Measurements from ENCODE around the gene TRPM3. TPM values are rescaled to one million over a fixed set of nuclear protein-coding genes. Genes with fewer than 3 reads are reported as not detected.
A peak's percentile ranks its signal among the peaks of the same experiment; 100 is the strongest.

TRPM3 gene
- total RNA-seq, 1 experiment from 2014 or later, result 0.03 TPM

GRCh38 chr9:70945301-70945700 lies 176.1 kb downstream of the TRPM3 start:
- no peak for DNase-seq (ENCODE audit: low read depth in 1 of 2, low spot score in 2 of 2)
- no peaks in the 10 kb centered on the region for H3K27me3 ChIP-seq (replicated peaks)
- no peaks in the 10 kb centered on the region for H3K9me3 ChIP-seq (replicated peaks)
- H3K36me3 ChIP-seq, result no peaks in the 10 kb centered on the region
- no peak overlapping the region for H3K4me3 ChIP-seq
- no peak overlapping the region for H3K27ac ChIP-seq
- peaks cover 5% of the 10 kb centered on the region; the same call in 1 of the 2 replicates for H3K4me1 ChIP-seq (replicated peaks)

DNA sequence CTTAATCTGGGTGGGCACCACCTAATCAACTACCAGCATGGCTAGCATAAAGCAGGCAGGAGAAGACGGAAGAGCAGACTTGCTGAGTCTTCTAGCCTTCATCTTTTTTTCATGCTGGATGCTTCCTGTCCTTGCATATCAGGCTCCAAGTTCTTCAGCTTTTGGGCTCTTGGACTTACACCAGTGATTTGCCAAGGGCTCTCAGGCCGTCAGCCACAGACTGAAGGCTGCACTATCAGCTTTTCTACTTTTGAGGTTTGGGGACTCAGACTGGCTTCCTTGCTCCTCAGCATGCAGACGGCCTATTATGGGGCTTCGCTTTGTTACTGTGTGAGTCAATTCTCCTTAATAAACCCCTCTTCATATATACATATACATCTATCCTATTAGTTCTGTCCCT lies 180.2 kb downstream of the TRPM3 start:
- no peak for DNase-seq (ENCODE audit: low read depth in 1 of 2, low spot score in 2 of 2)
- H3K27ac ChIP-seq, result no peak overlapping the region
- H3K27me3 ChIP-seq (replicated peaks), result no peaks in the 10 kb centered on the region; the same call in 1 of the 2 replicates
- H3K4me1 ChIP-seq (replicated peaks), result no peaks in the 10 kb centered on the region
- no peaks in the 10 kb centered on the region for H3K9me3 ChIP-seq (replicated peaks)
- no peak overlapping the region for H3K4me3 ChIP-seq
- no peaks in the 10 kb centered on the region for H3K36me3 ChIP-seq

GRCh38 chr9:70940605-70941004 lies 180.8 kb downstream of the TRPM3 start:
- no peaks in the 10 kb centered on the region for H3K4me1 ChIP-seq (replicated peaks)
- H3K36me3 ChIP-seq, result no peaks in the 10 kb centered on the region
- no peak overlapping the region for H3K4me3 ChIP-seq
- H3K9me3 ChIP-seq (replicated peaks), result no peaks in the 10 kb centered on the region
- DNase-seq (ENCODE audit: low read depth in 1 of 2, low spot score in 2 of 2), result no peak
- H3K27ac ChIP-seq, result no peak overlapping the region
- H3K27me3 ChIP-seq (replicated peaks), result no peaks in the 10 kb centered on the region; the same call in 1 of the 2 replicates

DNA sequence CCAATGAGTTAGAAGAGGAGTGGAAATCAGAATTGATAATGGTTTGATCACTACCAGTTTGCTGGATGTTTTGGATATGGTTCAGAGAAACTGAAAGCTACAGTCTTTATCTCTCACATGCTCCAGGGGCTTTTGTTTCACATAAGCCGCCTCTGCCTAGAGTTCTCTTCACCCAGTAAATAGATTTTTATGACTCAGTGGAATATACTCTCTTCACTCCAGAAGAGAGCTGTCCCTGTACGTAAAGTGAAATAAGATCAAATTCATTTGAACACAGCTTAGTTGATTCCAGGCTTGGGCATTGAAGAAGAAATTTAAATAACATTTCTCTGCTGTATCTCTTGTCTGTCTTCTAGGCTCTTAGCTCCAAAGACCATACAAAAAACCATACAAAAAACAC lies 184.9 kb downstream of the TRPM3 start:
- Histone ChIP-seq H3K27ac (no peak overlapping the region), H3K4me1 (replicated peaks) (no peaks in the 10 kb centered on the region), H3K36me3 (no peaks in the 10 kb centered on the region), H3K27me3 (replicated peaks) (peaks cover 3% of the 10 kb centered on the region; the same call in 1 of the 2 replicates), H3K4me3 (no peak overlapping the region), H3K9me3 (replicated peaks) (no peaks in the 10 kb centered on the region)
- no peak for DNase-seq (ENCODE audit: low read depth in 1 of 2, low spot score in 2 of 2)

- Histone ChIP-seq H3K9me3 (replicated peaks) (no peaks in the 10 kb centered on the region), H3K27ac (no peak overlapping the region), H3K36me3 (no peaks in the 10 kb centered on the region), H3K27me3 (replicated peaks) (peaks cover 3% of the 10 kb centered on the region; the same call in 1 of the 2 replicates), H3K4me1 (replicated peaks) (no peaks in the 10 kb centered on the region), H3K4me3 (no peak overlapping the region)
- DNase-seq (ENCODE audit: low read depth in 1 of 2, low spot score in 2 of 2), result no peak
These were observed 185.6 kb downstream of the TRPM3 start for GRCh38 chr9:70935856-70936255.

DNA sequence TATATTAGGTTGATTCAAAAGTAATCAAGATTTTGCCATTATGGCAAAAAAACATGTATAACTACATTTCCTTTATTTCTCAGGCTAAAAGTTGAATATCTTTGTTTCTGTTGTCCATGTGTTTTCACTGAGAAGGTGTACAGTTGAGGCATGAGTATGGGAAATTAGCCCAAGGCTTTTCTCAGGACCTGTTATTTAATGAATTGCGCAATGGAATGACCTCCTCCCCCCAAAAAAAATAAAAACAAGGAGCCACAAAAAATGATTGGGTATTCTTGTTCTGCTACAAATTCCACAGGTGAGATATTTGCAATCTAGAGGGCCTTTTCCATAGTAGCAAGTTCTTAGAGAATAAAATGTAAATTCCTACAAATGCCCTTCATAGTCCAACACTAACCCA lies 186.8 kb downstream of the TRPM3 start:
- H3K9me3 ChIP-seq (replicated peaks), result no peaks in the 10 kb centered on the region
- H3K4me1 ChIP-seq (replicated peaks), result no peaks in the 10 kb centered on the region
- H3K27me3 ChIP-seq (replicated peaks), result peaks cover 3% of the 10 kb centered on the region; the same call in 1 of the 2 replicates
- no peaks in the 10 kb centered on the region for H3K36me3 ChIP-seq
- H3K27ac ChIP-seq, result no peak overlapping the region
- no peak for DNase-seq (ENCODE audit: low read depth in 1 of 2, low spot score in 2 of 2)
- no peak overlapping the region for H3K4me3 ChIP-seq

DNA sequence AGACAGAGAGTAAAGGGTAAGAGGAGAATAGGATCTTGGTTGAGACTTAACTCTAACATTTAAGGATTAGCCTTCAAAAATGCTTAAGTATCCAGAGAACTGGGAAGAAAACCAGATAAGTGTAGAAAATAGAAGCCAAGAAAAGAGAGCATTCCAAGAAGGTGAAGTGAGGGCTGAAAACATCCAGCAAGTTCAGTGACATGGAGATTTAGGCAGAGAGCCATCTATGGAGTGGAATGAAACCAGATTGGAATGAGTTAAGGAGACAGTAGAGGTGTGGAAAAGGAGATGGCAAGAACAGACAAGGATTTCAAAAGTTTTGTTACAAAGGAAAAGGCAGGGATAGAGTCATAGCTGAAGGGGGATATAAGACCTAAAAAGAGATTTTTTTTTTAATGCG lies 188.1 kb downstream of the TRPM3 start:
- Histone ChIP-seq H3K4me3 (no peak overlapping the region), H3K27ac (no peak overlapping the region), H3K36me3 (no peaks in the 10 kb centered on the region), H3K4me1 (replicated peaks) (no peaks in the 10 kb centered on the region), H3K9me3 (replicated peaks) (no peaks in the 10 kb centered on the region), H3K27me3 (replicated peaks) (0 out of 2 replicates have a peak, but pooled peaks cover 3% of the 10 kb centered on the region)
- DNase-seq (ENCODE audit: low read depth in 1 of 2, low spot score in 2 of 2), result no peak

GRCh38 chr9:70932097-70932496 lies 189.3 kb downstream of the TRPM3 start:
- Histone ChIP-seq H3K4me3 (no peak overlapping the region), H3K27me3 (replicated peaks) (0 out of 2 replicates have a peak, but pooled peaks cover 3% of the 10 kb centered on the region), H3K36me3 (no peaks in the 10 kb centered on the region), H3K9me3 (replicated peaks) (no peaks in the 10 kb centered on the region), H3K27ac (no peak overlapping the region), H3K4me1 (replicated peaks) (no peaks in the 10 kb centered on the region)
- DNase-seq (ENCODE audit: low read depth in 1 of 2, low spot score in 2 of 2), result no peak

DNA sequence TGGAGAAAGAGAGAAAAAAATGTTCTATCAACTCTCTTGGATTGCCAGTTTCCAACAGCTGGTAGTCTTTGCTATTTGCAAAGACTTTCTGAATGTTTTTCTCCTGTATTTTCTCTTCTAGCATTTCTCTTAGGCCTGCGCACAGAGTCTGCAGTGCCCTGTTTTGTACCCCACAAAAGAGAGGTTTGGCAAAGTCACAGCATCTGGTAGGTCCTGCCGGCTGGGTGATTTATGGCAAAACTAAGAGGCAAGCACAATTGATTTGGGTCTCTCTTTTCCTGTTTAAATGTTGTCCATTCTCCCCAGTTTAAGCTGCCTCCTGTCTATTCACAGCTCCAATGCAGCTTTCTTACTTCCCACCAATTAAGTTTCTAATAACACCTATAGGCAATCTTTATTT lies 193.9 kb downstream of the TRPM3 start:
- no peaks in the 10 kb centered on the region for H3K27me3 ChIP-seq (replicated peaks)
- no peak overlapping the region for H3K27ac ChIP-seq
- no peaks in the 10 kb centered on the region for H3K36me3 ChIP-seq
- H3K4me3 ChIP-seq, result no peak overlapping the region
- H3K9me3 ChIP-seq (replicated peaks), result no peaks in the 10 kb centered on the region
- H3K4me1 ChIP-seq (replicated peaks), result peaks cover 5% of the 10 kb centered on the region; the same call in 1 of the 2 replicates
- no peak for DNase-seq (ENCODE audit: low read depth in 1 of 2, low spot score in 2 of 2)

GRCh38 chr9:70924895-70925547 lies 196.4 kb downstream of the TRPM3 start:
- no peaks in the 10 kb centered on the region for H3K9me3 ChIP-seq (replicated peaks)
- H3K27me3 ChIP-seq (replicated peaks), result no peaks in the 10 kb centered on the region
- H3K4me3 ChIP-seq, result no peak overlapping the region
- H3K4me1 ChIP-seq (replicated peaks), result peaks cover 9% of the 10 kb centered on the region
- H3K36me3 ChIP-seq, result no peaks in the 10 kb centered on the region
- no peak overlapping the region for H3K27ac ChIP-seq
- DNase-seq (ENCODE audit: low read depth in 1 of 2, low spot score in 2 of 2), result peak in 1 of 2 experiments; percentile 50

DNA sequence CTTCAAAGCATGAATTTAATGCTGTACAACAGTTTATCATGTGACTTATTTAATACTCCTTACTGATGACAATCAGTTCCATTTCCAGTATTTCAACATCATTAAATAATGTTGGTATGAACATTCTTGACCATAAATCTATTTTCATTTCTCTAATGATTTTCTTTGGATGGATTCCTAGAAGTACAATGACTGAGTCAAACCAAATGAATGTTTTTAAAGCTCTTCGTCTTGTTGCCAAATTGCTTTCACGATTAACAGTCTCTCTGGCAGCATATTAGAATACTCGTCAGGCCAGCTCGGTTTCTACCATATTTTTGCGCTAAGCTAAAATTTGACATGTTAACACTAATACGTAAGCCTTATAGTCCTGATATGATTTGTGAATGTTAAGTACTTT lies 197.0 kb downstream of the TRPM3 start:
- DNase-seq (ENCODE audit: low read depth in 1 of 2, low spot score in 2 of 2), result no peak
- Histone ChIP-seq H3K9me3 (replicated peaks) (no peaks in the 10 kb centered on the region), H3K4me3 (no peak overlapping the region), H3K27me3 (replicated peaks) (no peaks in the 10 kb centered on the region), H3K4me1 (replicated peaks) (peaks cover 9% of the 10 kb centered on the region), H3K36me3 (no peaks in the 10 kb centered on the region), H3K27ac (no peak overlapping the region)

- DNase-seq (ENCODE audit: low read depth in 1 of 2, low spot score in 2 of 2), result no peak
- no peak overlapping the region for H3K4me3 ChIP-seq
- peaks cover 9% of the 10 kb centered on the region for H3K4me1 ChIP-seq (replicated peaks)
- H3K36me3 ChIP-seq, result no peaks in the 10 kb centered on the region
- H3K9me3 ChIP-seq (replicated peaks), result no peaks in the 10 kb centered on the region
- H3K27me3 ChIP-seq (replicated peaks), result no peaks in the 10 kb centered on the region
- no peak overlapping the region for H3K27ac ChIP-seq
These were observed 197.5 kb downstream of the TRPM3 start for GRCh38 chr9:70923961-70924360.

GRCh38 chr9:70921136-70921535 lies 200.3 kb downstream of the TRPM3 start:
- H3K4me3 ChIP-seq, result no peak overlapping the region
- no peak overlapping the region for H3K27ac ChIP-seq
- H3K36me3 ChIP-seq, result no peaks in the 10 kb centered on the region
- peak in 1 of 2 experiments; percentile 3 for DNase-seq (ENCODE audit: low read depth in 1 of 2, low spot score in 2 of 2)
- H3K9me3 ChIP-seq (replicated peaks), result no peaks in the 10 kb centered on the region
- peaks cover 9% of the 10 kb centered on the region for H3K4me1 ChIP-seq (replicated peaks)
- no peaks in the 10 kb centered on the region for H3K27me3 ChIP-seq (replicated peaks)

GRCh38 chr9:70917277-70917676 lies 204.1 kb downstream of the TRPM3 start:
- H3K4me3 ChIP-seq, result no peak overlapping the region
- H3K36me3 ChIP-seq, result no peaks in the 10 kb centered on the region
- DNase-seq (ENCODE audit: low read depth in 1 of 2, low spot score in 2 of 2), result no peak
- H3K4me1 ChIP-seq (replicated peaks), result peaks cover 4% of the 10 kb centered on the region; the same call in 1 of the 2 replicates
- H3K9me3 ChIP-seq (replicated peaks), result no peaks in the 10 kb centered on the region
- peaks cover 4% of the 10 kb centered on the region; the same call in 1 of the 2 replicates for H3K27me3 ChIP-seq (replicated peaks)
- H3K27ac ChIP-seq, result no peak overlapping the region

DNA sequence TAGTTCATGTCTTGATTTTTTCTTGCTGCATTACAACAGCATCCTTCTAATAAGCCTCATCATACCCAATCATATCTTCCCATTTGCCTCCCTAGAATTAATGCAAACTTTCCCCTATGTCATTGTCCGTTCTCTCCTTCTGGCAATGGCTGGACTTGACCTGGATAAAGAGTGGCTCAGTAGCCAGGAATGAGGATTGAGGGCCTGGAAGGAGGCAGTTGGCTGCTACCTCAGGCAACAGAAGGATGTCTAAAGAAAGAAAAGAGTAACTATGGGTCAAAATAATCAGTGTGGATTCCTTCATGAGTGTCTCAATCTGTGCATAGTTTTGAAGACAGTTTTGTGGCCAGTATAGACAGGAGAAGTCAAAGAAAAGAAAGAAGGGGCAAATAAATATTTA lies 209.6 kb downstream of the TRPM3 start:
- Histone ChIP-seq H3K4me1 (replicated peaks) (no peaks in the 10 kb centered on the region), H3K4me3 (no peak overlapping the region), H3K36me3 (no peaks in the 10 kb centered on the region), H3K27me3 (replicated peaks) (peaks cover 5% of the 10 kb centered on the region; the same call in 1 of the 2 replicates), H3K27ac (no peak overlapping the region), H3K9me3 (replicated peaks) (no peaks in the 10 kb centered on the region)
- no peak for DNase-seq (ENCODE audit: low read depth in 1 of 2, low spot score in 2 of 2)
